SH-SY5Y (cell line): ENCODE measurements around the gene SUOX.

Source experiments
- GATA2 ChIP-seq: IDR thresholded peaks from 2 replicates; pipeline ENCODE4 v1.6.1; 2011; ENCODE audit warnings: mild to moderate bottlenecking, low read depth, low read length
- GATA3 ChIP-seq: IDR thresholded peaks from 2 replicates; pipeline ENCODE4 v1.6.1; 2011; ENCODE audit warnings: low read depth, mild to moderate bottlenecking, low read length, moderate library complexity

- TF ChIP-seq GATA2 (no peak), GATA3 (no peak)
Measured at GRCh38 chr12:55974308-55974730, 22.8 kb upstream of the SUOX start.
